Stimulated activated CD4-positive, alpha-beta T cell treated with anti-CD3 and anti-CD28 coated beads, Interleukin-2, amount 100 ng/mL, for 4 hours (primary cell): ENCODE results near the gene SCGB1A1.

Source experiments
- DNase-seq: peaks from one replicate; pipeline ENCODE4 v3.0.0-alpha.2; 2020; ENCODE audit warnings: low read depth

SCGB1A1 gene

GRCh38 chr11:62398011-62398994, 20.5 kb upstream of the SCGB1A1 start:
- no peak for DNase-seq

GRCh38 chr11:62399172-62399877, 19.5 kb upstream of the SCGB1A1 start:
- DNase-seq = no peak

DNA sequence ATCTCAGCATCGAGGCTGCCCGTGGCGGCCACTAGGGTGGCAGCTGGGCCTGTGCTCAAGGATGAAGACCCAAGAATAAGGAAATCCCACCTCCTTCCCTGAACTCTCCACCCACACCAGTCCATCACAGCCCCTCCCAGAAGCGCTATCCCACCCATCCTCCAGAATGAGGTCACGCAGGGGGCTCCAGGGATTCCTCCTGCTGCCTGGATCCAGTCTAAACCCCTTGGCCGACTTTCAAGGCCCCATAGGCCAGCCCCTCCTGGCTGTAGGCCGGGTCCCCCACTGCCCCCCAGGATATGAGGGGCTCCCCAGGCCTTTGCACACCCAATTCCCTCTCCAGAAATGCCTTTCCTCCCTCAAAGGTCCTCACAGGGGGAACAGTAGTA, 19.0 kb upstream of the SCGB1A1 start:
- DNase-seq = no peak

DNA sequence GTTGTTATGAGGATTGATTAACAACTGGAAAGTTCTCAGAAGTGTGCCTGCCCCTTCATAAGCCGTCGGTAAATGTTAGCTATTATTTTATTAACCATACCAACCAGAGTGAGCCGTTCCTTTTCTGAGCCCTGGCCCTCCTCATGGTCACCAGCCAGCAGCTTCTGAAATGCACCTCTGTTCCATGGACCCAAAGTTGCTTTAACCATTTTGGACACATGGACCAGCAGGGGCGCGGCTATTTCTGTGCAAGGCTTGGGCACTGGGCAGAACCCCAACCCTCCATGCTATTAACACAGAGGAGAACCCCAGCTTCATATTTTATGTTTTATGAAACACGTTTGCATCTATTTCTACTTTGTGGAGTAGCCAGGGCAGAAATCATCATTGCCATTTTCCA, 18.6 kb upstream of the SCGB1A1 start:
- DNase-seq = no peak

GRCh38 chr11:62400760-62401159, 18.1 kb upstream of the SCGB1A1 start:
- DNase-seq = no peak

DNA sequence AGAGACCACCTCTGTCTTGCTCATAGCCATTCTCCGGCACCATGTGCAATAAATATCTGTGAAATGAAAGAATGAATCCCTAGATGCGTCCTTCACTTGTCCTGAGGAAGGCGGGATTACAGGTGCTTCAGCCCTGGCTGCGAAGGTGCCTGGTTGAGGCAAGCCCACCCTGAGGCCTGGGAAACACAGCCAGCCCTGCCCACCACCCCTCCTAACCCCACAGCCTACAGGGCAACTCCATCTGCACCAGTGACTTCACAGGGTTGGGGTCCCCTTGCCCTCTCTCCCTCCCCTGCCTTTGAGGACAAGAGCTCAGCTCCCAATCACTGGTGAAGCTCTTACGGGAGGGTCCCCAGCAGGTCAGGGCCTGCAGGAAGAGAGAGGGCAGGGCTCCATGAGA, 17.5 kb upstream of the SCGB1A1 start:
- no peak for DNase-seq

- DNase-seq = no peak
These were observed 17.0 kb upstream of the SCGB1A1 start for GRCh38 chr11:62401811-62402210.

DNA sequence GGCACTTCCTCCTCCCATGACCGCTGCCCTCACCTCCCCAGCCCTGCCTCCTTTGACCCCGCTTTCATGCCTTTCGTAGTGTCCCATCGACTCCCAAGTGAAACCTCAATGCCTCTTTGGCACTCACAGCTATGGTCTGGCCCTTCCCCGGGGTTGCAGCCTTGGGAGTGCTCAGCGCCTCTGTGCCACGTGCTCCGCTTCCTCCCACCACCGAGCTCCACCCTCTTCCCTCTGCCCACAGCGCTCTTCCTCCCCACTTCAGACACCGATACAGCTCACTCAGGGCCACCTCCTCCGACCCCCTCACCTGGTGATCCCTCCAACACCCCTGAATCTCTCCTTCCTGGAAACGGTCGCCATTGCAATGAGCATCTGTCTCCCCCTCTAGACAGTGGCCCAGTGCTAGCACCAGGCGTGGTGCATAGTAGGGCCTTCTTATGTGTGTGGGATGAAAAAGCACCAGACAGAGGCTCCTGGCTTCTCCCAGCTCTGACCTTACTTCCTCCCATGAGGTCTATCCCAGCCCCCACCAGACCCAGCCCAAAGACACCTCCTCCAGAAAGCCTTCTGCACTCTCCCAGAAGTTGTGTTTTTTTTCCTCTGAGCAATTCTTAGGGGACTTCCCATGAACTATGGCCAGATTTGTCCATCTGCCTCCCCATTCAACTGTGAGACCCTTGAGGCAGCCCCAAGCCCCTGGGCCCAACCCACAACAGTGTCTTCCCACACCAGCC, 16.4 kb upstream of the SCGB1A1 start:
- DNase-seq = peak; percentile 50

DNA sequence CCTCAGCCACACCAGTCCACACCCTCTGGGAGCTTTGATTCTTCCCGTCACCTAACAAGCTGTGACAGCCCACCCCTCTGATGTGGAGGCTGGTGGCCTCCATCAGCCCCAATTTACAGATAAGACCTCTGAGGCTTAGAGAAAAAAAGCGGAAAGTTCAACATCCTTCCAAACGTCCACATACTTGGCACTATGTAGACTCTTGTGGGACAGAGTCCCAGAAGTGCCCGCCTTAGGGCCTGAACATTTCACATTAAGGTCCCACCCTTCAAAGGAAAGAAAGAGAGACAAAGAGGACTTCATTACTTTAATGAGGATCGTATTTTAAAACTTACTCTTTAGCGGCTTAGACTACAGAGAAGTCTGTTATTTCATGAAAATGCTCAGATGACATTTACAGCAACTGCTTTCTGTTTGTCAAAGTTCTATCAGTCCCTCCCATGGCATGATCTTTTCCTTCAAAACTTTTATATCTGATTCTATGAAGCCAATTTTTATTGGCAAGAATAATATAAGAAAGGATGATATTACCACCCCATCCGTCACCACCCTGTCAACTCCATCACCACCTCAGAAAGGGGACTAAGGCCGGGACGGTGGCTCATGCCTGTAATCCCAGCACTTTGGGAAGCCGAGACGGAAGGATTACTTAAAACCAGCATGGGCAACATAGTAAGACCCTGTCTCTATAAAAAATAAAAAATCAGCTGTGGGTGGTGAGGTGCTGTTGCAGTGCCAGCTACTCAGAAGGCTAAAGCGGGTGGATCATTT, 15.7 kb upstream of the SCGB1A1 start:
- DNase-seq = no peak

- DNase-seq = no peak
These were observed 14.4 kb upstream of the SCGB1A1 start for GRCh38 chr11:62404435-62404834.

- DNase-seq = no peak
These were observed 13.9 kb upstream of the SCGB1A1 start for GRCh38 chr11:62404901-62405300.

DNA sequence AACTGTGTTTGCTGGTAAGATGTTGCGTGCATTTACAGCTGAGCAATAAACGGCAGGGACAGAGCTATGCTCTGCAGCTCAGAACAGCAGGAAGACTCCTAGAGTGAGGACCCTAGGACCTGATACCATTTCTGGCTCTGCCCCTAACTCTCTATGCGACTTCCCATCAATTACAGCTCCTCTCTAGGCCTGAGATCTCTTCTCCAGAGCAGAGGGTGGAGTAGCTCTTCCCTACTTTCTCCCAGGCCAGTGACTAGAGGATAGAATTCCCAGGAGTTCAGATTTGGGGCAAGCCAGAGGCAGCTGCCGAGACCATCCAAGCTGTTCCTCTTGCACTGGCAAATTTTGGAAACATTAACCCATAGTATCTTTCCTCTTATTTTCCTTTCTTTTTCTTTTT, 12.8 kb upstream of the SCGB1A1 start:
- DNase-seq = no peak

DNA sequence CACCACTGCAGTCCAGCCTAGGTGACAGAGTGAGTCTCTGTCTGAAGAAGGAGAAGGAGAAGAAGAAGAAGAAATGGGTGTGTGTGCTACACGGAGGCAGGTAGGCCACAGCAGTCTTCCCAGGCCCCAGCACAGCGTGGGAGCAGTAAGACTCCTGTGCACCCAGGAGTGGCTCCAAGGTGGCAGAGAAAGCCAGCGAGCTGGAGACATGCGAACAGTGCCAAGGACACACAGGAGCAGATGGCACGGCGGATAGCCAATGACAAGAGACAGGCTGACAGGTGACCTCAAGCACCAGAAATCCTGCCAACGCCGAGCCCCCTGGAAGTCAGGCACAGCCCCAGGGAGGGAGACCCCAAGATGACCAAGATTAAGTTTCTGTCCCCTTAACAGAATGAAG, 9.0 kb upstream of the SCGB1A1 start:
- DNase-seq = no peak

DNA sequence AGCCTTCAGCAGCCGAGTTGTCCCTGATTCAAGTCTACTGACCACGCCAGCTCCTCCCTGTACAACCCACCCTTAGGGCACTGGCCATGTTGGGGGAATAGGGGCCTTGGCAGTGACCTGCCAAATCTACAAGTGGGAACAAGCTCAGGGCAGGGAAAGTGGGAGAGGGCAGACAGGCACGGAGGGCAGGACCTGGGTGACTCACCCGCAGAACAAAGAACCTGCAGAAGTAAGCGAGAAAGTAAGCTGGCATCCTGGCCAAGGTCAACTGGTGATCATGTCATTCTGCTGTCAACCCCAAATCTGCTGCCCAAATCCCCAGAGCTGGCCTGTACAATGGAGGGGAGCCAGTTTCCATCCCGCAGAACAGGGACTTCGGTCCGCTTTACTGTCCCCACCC, 7.9 kb upstream of the SCGB1A1 start:
- no peak for DNase-seq

- no peak for DNase-seq
These were observed 7.3 kb upstream of the SCGB1A1 start for GRCh38 chr11:62411524-62411923.

DNA sequence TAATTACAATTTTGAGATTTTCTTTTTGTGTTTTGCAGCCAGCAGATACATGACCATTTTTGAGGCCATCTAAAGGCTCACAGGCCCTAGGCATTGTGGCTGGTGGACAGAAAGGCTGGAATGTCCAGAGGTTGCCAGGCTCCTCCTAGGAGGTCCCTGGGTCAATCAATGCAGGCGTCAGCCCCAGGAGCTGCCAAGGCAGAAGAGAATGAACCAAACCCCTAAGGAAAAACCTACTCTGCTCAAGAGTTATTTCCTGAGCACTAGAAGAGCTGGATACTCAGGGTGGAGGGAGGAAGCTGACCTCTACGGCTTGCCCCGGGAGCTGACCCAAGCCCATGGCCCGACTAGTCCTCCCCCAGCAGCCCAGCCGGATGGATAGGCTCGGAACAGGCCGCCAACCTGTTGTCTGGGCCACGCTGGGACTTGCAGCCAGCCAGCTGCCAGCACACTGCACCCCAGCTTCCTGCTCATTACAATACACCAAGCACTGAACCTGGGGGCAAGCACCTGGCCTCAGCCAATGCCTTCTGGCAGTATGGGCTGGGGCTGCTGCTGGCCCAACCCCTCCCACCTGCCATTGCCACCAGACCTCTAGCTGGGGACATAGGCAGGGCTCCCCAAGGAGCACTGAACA, 5.7 kb upstream of the SCGB1A1 start:
- no peak for DNase-seq

DNA sequence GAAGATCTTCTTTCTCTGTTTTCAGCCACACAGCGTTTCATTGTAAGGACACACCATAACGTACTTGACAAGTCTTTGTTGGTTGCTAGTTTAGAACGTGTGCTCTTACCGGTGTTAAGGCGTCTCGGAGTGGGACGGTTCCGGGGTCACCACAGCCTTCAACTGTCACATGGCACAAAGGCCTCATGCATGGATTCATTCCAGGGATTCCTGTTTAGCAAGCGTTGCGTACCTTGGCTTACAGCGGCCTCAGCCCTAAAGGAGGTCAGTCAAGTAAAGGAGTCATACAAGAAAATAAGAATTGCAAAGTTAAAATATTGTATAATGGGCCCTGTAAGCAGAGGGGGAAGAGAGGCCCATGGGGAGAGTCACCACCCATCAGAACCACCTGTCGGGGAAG, 2.2 kb upstream of the SCGB1A1 start:
- DNase-seq = no peak

DNA sequence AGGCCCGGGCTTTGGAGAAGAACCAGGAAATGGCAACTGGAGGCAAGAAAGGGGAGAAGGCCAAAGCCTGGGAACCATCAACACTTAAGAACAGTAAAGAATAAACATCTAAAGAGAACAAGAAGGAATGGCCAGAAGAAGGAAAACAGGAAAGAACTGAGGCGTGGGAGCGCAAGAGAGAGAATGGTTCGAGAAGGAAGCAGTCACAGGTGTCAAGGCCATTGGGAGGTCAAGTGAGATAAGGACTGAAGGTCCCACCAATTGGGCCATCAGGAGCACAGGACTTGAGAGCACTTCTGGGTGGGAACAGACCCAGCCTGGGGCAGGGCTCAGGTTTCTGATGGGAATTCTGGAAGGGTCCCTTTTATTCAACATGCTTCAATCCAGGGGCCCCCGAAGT, 697 bp upstream of the SCGB1A1 start:
- DNase-seq = no peak

DNA sequence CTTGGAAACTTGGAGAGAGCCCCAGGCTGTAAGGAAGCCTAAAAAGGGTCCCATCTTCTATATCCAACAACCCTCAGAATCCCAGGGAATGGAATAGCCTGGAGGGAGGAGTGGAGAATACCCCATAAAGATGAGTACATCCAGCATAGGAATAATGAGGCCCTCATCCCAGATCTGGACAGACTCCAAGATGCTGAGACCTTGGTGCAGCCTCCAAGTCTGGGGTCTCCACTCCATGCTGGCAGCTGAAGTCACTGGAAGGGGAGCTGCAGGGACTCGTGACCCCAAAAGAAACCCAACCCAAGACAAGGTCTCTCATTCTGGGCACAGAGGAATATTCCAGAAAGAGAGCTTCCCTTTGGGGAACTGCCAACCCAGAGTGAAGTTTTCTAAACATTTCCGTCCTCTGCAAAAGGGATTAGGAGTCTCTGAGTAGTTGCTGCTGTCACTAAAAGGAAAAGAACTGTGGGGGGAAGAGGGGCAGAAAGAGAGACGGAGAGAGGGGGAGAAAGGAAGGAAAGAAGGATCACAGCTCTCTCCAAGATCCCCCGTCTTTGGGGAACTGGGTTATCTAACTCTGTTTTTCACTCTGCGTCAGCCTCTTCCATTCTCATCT, 589 bp downstream of the SCGB1A1 start:
- DNase-seq = no peak

DNA sequence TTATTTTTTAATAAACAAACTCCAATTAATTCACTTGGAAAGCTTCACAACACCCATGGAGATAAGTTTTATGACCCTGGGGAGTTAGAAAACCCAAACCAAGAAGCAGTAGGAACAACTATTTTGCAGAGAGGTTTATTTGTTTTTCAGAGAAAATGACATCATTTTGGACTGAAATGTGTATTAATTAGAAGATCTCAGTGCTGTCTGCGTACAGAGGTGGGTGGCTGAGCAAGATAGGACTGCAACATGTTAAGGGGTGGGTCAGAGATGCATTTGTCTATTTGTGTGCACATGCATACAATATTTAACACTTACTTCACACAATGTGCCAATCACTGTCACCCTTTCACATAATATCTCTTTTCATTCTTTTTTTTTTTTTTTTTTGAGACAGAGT, 1.1 kb downstream of the SCGB1A1 start:
- DNase-seq = no peak

DNA sequence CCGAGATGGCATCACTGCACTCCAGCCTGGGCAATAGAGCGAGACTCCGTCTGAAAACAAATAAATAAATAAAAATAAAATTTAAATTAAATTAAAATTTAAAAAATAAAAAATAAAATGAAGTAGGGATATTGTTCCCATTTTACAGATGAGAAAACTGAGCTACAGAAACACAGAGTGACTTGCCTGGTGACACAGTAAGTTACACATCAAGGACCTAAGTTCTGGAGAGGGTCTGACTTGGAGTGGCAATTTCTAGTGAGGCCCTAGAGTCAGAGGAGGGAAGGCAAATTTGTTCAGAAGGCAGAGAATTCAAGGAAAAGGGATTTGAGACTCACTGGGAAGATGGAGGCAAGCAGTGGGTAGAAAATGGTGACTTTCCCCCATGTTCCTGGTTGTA, 2.0 kb downstream of the SCGB1A1 start:
- DNase-seq = no peak
